ENCODE results near the gene GPR160.

DNA sequence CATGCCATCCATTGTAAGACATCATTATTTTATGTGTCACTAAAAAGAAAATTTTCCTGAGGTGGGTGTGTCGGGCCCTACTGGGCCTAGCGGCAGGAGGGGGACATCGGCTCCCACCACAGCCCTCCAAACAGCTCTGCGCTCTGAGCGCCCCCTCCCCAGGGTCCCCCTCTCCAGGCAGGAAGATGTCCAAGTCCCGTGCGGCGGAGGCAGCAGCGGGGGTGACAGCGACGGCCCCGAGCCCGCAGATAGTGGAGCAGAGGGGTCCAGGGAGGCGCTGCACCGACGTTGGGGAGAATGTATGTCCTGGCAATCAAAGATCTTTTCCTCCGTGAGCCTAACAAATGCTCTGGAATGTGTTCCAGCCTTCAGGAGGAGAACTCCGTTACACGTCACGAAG, 24.3 kb downstream of the GPR160 start:
- TF ChIP-seq, protein P1, sequence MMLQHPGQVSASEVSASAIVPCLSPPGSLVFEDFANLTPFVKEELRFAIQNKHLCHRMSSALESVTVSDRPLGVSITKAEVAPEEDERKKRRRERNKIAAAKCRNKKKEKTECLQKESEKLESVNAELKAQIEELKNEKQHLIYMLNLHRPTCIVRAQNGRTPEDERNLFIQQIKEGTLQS (IDR thresholded peaks at IDR 0.05), result no peak
- TF ChIP-seq, protein P1 (CRISPR knock-in tag; conservative IDR thresholded peaks at IDR 0.05), result no peak
- TF ChIP-seq, protein P2, sequence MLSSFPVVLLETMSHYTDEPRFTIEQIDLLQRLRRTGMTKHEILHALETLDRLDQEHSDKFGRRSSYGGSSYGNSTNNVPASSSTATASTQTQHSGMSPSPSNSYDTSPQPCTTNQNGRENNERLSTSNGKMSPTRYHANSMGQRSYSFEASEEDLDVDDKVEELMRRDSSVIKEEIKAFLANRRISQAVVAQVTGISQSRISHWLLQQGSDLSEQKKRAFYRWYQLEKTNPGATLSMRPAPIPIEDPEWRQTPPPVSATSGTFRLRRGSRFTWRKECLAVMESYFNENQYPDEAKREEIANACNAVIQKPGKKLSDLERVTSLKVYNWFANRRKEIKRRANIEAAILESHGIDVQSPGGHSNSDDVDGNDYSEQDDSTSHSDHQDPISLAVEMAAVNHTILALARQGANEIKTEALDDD (IDR thresholded peaks at IDR 0.05), result no peak
- TF ChIP-seq, protein P3, sequence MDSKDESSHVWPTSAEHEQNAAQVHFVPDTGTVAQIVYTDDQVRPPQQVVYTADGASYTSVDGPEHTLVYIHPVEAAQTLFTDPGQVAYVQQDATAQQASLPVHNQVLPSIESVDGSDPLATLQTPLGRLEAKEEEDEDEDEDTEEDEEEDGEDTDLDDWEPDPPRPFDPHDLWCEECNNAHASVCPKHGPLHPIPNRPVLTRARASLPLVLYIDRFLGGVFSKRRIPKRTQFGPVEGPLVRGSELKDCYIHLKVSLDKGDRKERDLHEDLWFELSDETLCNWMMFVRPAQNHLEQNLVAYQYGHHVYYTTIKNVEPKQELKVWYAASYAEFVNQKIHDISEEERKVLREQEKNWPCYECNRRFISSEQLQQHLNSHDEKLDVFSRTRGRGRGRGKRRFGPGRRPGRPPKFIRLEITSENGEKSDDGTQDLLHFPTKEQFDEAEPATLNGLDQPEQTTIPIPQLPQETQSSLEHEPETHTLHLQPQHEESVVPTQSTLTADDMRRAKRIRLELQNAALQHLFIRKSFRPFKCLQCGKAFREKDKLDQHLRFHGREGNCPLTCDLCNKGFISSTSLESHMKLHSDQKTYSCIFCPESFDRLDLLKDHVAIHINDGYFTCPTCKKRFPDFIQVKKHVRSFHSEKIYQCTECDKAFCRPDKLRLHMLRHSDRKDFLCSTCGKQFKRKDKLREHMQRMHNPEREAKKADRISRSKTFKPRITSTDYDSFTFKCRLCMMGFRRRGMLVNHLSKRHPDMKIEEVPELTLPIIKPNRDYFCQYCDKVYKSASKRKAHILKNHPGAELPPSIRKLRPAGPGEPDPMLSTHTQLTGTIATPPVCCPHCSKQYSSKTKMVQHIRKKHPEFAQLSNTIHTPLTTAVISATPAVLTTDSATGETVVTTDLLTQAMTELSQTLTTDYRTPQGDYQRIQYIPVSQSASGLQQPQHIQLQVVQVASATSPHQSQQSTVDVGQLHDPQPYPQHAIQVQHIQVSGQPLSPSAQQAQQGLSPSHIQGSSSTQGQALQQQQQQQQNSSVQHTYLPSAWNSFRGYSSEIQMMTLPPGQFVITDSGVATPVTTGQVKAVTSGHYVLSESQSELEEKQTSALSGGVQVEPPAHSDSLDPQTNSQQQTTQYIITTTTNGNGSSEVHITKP (IDR thresholded peaks at IDR 0.05; ENCODE audit: partially characterized antibody), result no peak
- no peak for TF ChIP-seq FOXA1 (IDR thresholded peaks at IDR 0.05; ENCODE audit: borderline replicate concordance)
- no peak for TF ChIP-seq SP1 (CRISPR knock-in tag; IDR thresholded peaks at IDR 0.05)
- TF ChIP-seq, protein P4, sequence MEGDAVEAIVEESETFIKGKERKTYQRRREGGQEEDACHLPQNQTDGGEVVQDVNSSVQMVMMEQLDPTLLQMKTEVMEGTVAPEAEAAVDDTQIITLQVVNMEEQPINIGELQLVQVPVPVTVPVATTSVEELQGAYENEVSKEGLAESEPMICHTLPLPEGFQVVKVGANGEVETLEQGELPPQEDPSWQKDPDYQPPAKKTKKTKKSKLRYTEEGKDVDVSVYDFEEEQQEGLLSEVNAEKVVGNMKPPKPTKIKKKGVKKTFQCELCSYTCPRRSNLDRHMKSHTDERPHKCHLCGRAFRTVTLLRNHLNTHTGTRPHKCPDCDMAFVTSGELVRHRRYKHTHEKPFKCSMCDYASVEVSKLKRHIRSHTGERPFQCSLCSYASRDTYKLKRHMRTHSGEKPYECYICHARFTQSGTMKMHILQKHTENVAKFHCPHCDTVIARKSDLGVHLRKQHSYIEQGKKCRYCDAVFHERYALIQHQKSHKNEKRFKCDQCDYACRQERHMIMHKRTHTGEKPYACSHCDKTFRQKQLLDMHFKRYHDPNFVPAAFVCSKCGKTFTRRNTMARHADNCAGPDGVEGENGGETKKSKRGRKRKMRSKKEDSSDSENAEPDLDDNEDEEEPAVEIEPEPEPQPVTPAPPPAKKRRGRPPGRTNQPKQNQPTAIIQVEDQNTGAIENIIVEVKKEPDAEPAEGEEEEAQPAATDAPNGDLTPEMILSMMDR (IDR thresholded peaks at IDR 0.05 in 2 of 3, conservative IDR thresholded peaks at IDR 0.05 in 1 of 3; ENCODE audit: insufficient read depth in 2 of 3, low read depth in 1 of 3, low read length in 3 of 3), result no peak
- TF ChIP-seq, protein P5, sequence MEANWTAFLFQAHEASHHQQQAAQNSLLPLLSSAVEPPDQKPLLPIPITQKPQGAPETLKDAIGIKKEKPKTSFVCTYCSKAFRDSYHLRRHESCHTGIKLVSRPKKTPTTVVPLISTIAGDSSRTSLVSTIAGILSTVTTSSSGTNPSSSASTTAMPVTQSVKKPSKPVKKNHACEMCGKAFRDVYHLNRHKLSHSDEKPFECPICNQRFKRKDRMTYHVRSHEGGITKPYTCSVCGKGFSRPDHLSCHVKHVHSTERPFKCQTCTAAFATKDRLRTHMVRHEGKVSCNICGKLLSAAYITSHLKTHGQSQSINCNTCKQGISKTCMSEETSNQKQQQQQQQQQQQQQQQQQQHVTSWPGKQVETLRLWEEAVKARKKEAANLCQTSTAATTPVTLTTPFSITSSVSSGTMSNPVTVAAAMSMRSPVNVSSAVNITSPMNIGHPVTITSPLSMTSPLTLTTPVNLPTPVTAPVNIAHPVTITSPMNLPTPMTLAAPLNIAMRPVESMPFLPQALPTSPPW (CRISPR knock-in tag; IDR thresholded peaks at IDR 0.05), result no peak
- TF ChIP-seq, protein P6, sequence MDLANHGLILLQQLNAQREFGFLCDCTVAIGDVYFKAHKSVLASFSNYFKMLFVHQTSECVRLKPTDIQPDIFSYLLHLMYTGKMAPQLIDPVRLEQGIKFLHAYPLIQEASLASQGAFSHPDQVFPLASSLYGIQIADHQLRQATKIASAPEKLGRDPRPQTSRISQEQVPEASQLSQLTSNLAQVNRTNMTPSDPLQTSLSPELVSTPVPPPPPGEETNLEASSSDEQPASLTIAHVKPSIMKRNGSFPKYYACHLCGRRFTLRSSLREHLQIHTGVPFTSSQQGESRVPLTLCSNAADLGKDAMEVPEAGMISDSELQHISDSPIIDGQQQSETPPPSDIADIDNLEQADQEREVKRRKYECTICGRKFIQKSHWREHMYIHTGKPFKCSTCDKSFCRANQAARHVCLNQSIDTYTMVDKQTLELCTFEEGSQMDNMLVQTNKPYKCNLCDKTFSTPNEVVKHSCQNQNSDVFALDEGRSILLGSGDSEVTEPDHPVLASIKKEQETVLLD (IDR thresholded peaks at IDR 0.05), result no peak

All from K562 (cell line).